ENCODE measurements around the gene SPARC.
A peak's percentile ranks its signal among the peaks of the same experiment; 100 is the strongest.

Gene SPARC

GRCh38 chr5:151722546-151722945, 35.8 kb upstream of the SPARC start:
- no peak for TF ChIP-seq CTCF (IDR thresholded peaks at IDR 0.05; ENCODE audit: borderline replicate concordance, insufficient read depth, low read depth, low read length)
- no peak overlapping the region for H3K4me3 ChIP-seq (ENCODE audit: low read depth, low read length)

GRCh38 chr5:151721812-151722391, 35.2 kb upstream of the SPARC start:
- no peak overlapping the region for H3K4me3 ChIP-seq (ENCODE audit: low read depth, low read length)
- TF ChIP-seq CTCF (IDR thresholded peaks at IDR 0.05; ENCODE audit: borderline replicate concordance, insufficient read depth, low read depth, low read length), result no peak

- TF ChIP-seq CTCF (IDR thresholded peaks at IDR 0.05; ENCODE audit: borderline replicate concordance, insufficient read depth, low read depth, low read length), result no peak
- H3K4me3 ChIP-seq (ENCODE audit: low read depth, low read length), result no peak overlapping the region
Measured at GRCh38 chr5:151721087-151721646, 34.5 kb upstream of the SPARC start.

GRCh38 chr5:151720215-151720614, 33.5 kb upstream of the SPARC start:
- H3K4me3 ChIP-seq (ENCODE audit: low read depth, low read length), result no peak overlapping the region
- TF ChIP-seq CTCF (IDR thresholded peaks at IDR 0.05; ENCODE audit: borderline replicate concordance, insufficient read depth, low read depth, low read length), result no peak

GRCh38 chr5:151719228-151720000, 32.7 kb upstream of the SPARC start:
- TF ChIP-seq CTCF (IDR thresholded peaks at IDR 0.05; ENCODE audit: borderline replicate concordance, insufficient read depth, low read depth, low read length), result peak; percentile 56; the same call in 1 of the 2 replicates
- no peak overlapping the region for H3K4me3 ChIP-seq (ENCODE audit: low read depth, low read length)

- H3K4me3 ChIP-seq (ENCODE audit: low read depth, low read length), result no peak overlapping the region
- TF ChIP-seq CTCF (IDR thresholded peaks at IDR 0.05; ENCODE audit: borderline replicate concordance, insufficient read depth, low read depth, low read length), result no peak
Measured at GRCh38 chr5:151718646-151719045, 31.9 kb upstream of the SPARC start.

GRCh38 chr5:151718153-151718552, 31.4 kb upstream of the SPARC start:
- no peak overlapping the region for H3K4me3 ChIP-seq (ENCODE audit: low read depth, low read length)
- TF ChIP-seq CTCF (IDR thresholded peaks at IDR 0.05; ENCODE audit: borderline replicate concordance, insufficient read depth, low read depth, low read length), result no peak
